Measurements from ENCODE around the gene HNF4A.

Gene HNF4A

DNA sequence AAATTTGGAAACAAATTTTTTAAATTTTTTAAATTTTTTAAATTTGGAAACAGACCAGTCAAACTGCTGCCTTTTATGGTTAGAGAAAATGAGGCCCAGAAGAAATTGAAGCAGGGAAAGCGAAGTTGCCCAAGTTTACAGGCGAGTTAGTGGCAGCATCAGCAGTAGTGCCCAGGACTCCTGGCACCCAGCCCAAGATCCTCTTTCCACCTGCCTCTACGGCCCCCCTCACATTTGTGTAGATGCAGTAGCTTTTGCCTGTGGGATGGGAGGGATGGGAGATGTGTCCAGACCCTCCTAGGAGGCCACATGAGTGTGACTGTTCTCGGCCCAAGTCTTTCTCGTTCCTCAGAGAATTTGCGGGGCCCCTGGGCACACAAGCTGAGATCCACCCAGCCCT lies 49.8 kb downstream of the HNF4A start:
- Histone ChIP-seq H3F3A (ENCODE audit: insufficient read depth, low read length) (no peaks in the 10 kb centered on the region), H3K4me2 (ENCODE audit: low read length) (no peak overlapping the region), H4K20me1 (ENCODE audit: insufficient read depth, low read length) (no peaks in the 10 kb centered on the region), H3K27ac (ENCODE audit: low read depth, low read length, poor library complexity, severe bottlenecking) (no peak overlapping the region), H2AFZ (ENCODE audit: low read length) (no peak overlapping the region), H3K36me3 (ENCODE audit: insufficient read depth, low read length) (no peaks in the 10 kb centered on the region), H3K79me2 (ENCODE audit: insufficient read depth, low read length) (no peaks in the 10 kb centered on the region), H3K4me1 (ENCODE audit: insufficient read depth, low read length, severe bottlenecking) (no peaks in the 10 kb centered on the region), H3K9me3 (ENCODE audit: low read length) (no peaks in the 10 kb centered on the region), H3K27me3 (ENCODE audit: insufficient read depth, low read length) (no peaks in the 10 kb centered on the region; the same call in 1 of the 2 replicates), H3K9ac (ENCODE audit: low read length) (no peak overlapping the region), H3K9me2 (ENCODE audit: low read depth, low read length) (no peaks in the 10 kb centered on the region), H3K4me3 (ENCODE audit: low read depth, low read length, poor library complexity, severe bottlenecking) (no peak overlapping the region)
- no peak for TF ChIP-seq EZH2 (IDR thresholded peaks at IDR 0.05; ENCODE audit: borderline replicate concordance, low read length)
- TF ChIP-seq, protein P1, sequence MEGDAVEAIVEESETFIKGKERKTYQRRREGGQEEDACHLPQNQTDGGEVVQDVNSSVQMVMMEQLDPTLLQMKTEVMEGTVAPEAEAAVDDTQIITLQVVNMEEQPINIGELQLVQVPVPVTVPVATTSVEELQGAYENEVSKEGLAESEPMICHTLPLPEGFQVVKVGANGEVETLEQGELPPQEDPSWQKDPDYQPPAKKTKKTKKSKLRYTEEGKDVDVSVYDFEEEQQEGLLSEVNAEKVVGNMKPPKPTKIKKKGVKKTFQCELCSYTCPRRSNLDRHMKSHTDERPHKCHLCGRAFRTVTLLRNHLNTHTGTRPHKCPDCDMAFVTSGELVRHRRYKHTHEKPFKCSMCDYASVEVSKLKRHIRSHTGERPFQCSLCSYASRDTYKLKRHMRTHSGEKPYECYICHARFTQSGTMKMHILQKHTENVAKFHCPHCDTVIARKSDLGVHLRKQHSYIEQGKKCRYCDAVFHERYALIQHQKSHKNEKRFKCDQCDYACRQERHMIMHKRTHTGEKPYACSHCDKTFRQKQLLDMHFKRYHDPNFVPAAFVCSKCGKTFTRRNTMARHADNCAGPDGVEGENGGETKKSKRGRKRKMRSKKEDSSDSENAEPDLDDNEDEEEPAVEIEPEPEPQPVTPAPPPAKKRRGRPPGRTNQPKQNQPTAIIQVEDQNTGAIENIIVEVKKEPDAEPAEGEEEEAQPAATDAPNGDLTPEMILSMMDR (IDR thresholded peaks at IDR 0.05; ENCODE audit: low read length) = no peak

- no peak overlapping the region for H3K4me2 ChIP-seq (ENCODE audit: low read length)
- no peak overlapping the region for H2AFZ ChIP-seq (ENCODE audit: low read length)
- H4K20me1 ChIP-seq (ENCODE audit: insufficient read depth, low read length) = no peaks in the 10 kb centered on the region
- TF ChIP-seq EZH2 (IDR thresholded peaks at IDR 0.05; ENCODE audit: borderline replicate concordance, low read length) = no peak
- TF ChIP-seq, protein P1 (IDR thresholded peaks at IDR 0.05; ENCODE audit: low read length) = no peak
- no peak overlapping the region for H3K27ac ChIP-seq (ENCODE audit: low read depth, low read length, poor library complexity, severe bottlenecking)
- H3K4me3 ChIP-seq (ENCODE audit: low read depth, low read length, poor library complexity, severe bottlenecking) = no peak overlapping the region
- no peaks in the 10 kb centered on the region for H3K36me3 ChIP-seq (ENCODE audit: insufficient read depth, low read length)
- no peaks in the 10 kb centered on the region for H3K9me3 ChIP-seq (ENCODE audit: low read length)
- no peaks in the 10 kb centered on the region for H3K9me2 ChIP-seq (ENCODE audit: low read depth, low read length)
- H3F3A ChIP-seq (ENCODE audit: insufficient read depth, low read length) = no peaks in the 10 kb centered on the region
- no peak overlapping the region for H3K9ac ChIP-seq (ENCODE audit: low read length)
- H3K79me2 ChIP-seq (ENCODE audit: insufficient read depth, low read length) = no peaks in the 10 kb centered on the region
- H3K27me3 ChIP-seq (ENCODE audit: insufficient read depth, low read length) = no peaks in the 10 kb centered on the region; the same call in 1 of the 2 replicates
- no peaks in the 10 kb centered on the region for H3K4me1 ChIP-seq (ENCODE audit: insufficient read depth, low read length, severe bottlenecking)
These were observed 50.5 kb downstream of the HNF4A start for GRCh38 chr20:44405785-44406571.

- H3K4me2 ChIP-seq (ENCODE audit: low read length) = no peak overlapping the region
- no peaks in the 10 kb centered on the region for H3K4me1 ChIP-seq (ENCODE audit: insufficient read depth, low read length, severe bottlenecking)
- TF ChIP-seq, protein P1 (IDR thresholded peaks at IDR 0.05; ENCODE audit: low read length) = no peak
- no peak for TF ChIP-seq EZH2 (IDR thresholded peaks at IDR 0.05; ENCODE audit: borderline replicate concordance, low read length)
- no peak overlapping the region for H3K9ac ChIP-seq (ENCODE audit: low read length)
- no peak overlapping the region for H3K4me3 ChIP-seq (ENCODE audit: low read depth, low read length, poor library complexity, severe bottlenecking)
- H3K36me3 ChIP-seq (ENCODE audit: insufficient read depth, low read length) = no peaks in the 10 kb centered on the region
- no peaks in the 10 kb centered on the region for H3K9me2 ChIP-seq (ENCODE audit: low read depth, low read length)
- H3K9me3 ChIP-seq (ENCODE audit: low read length) = no peaks in the 10 kb centered on the region
- no peaks in the 10 kb centered on the region for H3K79me2 ChIP-seq (ENCODE audit: insufficient read depth, low read length)
- H3F3A ChIP-seq (ENCODE audit: insufficient read depth, low read length) = no peaks in the 10 kb centered on the region
- no peaks in the 10 kb centered on the region for H4K20me1 ChIP-seq (ENCODE audit: insufficient read depth, low read length)
- no peak overlapping the region for H3K27ac ChIP-seq (ENCODE audit: low read depth, low read length, poor library complexity, severe bottlenecking)
- H2AFZ ChIP-seq (ENCODE audit: low read length) = no peak overlapping the region
- H3K27me3 ChIP-seq (ENCODE audit: insufficient read depth, low read length) = no peaks in the 10 kb centered on the region; the same call in 1 of the 2 replicates
These were observed 51.2 kb downstream of the HNF4A start for GRCh38 chr20:44406572-44407137.

Measured in OCI-LY1 (cell line).